ENCODE measurements around the gene FYN. TPM values are rescaled to one million over a fixed set of nuclear protein-coding genes. Genes with fewer than 3 reads are reported as not detected.

FYN gene
- total and polyA plus RNA-seq, 9 of the 15 experiments (the other 6 are each of a cell fraction or from before 2014, with no cell fraction given), result 2.9 to 22.1 (median 11.4) TPM

DNA sequence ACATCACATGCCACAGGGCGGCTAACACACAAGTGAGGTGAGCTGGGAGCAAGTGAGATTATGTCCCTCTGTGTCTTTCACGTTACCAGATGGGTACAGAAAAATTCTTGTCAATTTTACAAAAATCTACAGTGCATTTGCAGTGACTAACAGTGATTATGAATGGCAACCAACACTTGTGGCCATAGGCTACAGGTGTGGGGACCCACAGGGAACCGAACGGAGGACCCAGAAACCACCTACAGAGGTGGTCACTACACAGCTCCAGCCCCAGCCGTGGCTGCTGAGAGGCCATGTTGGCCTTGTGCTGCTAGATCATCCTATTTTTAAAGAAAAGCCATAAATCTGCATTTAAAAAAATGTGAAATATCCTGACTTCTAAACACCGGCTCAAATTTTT, 50.2 kb downstream of the FYN start (continued):
- TF ChIP-seq, protein P1, sequence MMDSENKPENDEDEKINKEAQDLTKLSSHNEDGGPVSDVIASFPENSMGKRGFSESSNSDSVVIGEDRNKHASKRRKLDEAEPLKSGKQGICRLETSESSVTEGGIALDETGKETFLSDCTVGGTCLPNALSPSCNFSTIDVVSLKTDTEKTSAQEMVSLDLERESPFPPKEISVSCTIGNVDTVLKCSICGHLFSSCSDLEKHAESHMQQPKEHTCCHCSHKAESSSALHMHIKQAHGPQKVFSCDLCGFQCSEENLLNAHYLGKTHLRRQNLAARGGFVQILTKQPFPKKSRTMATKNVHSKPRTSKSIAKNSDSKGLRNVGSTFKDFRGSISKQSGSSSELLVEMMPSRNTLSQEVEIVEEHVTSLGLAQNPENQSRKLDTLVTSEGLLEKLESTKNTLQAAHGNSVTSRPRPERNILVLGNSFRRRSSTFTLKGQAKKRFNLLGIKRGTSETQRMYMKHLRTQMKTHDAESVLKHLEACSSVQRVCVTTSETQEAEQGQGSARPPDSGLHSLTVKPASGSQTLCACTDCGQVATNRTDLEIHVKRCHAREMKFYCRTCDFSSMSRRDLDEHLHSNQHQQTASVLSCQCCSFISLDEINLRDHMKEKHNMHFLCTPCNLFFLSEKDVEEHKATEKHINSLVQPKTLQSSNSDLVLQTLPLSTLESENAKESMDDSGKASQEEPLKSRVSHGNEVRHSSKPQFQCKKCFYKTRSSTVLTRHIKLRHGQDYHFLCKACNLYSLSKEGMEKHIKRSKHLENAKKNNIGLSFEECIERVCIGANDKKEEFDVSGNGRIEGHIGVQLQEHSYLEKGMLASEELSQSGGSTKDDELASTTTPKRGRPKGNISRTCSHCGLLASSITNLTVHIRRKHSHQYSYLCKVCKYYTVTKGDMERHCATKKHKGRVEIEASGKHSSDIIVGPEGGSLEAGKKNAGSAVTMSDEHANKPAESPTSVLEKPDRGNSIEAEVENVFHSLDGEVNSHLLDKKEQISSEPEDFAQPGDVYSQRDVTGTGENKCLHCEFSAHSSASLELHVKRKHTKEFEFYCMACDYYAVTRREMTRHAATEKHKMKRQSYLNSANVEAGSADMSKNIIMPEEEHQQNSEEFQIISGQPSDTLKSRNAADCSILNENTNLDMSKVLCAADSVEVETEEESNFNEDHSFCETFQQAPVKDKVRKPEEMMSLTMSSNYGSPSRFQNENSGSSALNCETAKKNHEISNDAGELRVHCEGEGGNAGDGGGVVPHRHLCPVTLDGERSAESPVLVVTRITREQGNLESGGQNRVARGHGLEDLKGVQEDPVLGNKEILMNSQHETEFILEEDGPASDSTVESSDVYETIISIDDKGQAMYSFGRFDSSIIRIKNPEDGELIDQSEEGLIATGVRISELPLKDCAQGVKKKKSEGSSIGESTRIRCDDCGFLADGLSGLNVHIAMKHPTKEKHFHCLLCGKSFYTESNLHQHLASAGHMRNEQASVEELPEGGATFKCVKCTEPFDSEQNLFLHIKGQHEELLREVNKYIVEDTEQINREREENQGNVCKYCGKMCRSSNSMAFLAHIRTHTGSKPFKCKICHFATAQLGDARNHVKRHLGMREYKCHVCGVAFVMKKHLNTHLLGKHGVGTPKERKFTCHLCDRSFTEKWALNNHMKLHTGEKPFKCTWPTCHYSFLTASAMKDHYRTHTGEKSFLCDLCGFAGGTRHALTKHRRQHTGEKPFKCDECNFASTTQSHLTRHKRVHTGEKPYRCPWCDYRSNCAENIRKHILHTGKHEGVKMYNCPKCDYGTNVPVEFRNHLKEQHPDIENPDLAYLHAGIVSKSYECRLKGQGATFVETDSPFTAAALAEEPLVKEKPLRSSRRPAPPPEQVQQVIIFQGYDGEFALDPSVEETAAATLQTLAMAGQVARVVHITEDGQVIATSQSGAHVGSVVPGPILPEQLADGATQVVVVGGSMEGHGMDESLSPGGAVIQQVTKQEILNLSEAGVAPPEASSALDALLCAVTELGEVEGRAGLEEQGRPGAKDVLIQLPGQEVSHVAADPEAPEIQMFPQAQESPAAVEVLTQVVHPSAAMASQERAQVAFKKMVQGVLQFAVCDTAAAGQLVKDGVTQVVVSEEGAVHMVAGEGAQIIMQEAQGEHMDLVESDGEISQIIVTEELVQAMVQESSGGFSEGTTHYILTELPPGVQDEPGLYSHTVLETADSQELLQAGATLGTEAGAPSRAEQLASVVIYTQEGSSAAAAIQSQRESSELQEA (IDR thresholded peaks at IDR 0.05; ENCODE audit: low read depth), result no peak
- TF ChIP-seq ZNF282 (CRISPR knock-in tag; IDR thresholded peaks at IDR 0.05) (no peak), GATA2 (CRISPR knock-in tag; IDR thresholded peaks at IDR 0.05) (no peak), DPF2 (IDR thresholded peaks at IDR 0.05) (no peak), TFAM (CRISPR knock-in tag; conservative IDR thresholded peaks at IDR 0.05) (no peak)

Data from K562 (cell line).